IPS-18a (cell line): ENCODE measurements around the gene RACK1.

Experiments
- H3K27ac ChIP-seq: one replicate; pipeline ENCODE4 v1.5.1; 2013; ENCODE audit warnings: low read length
- H3K27me3 ChIP-seq: one replicate; pipeline ENCODE4 v1.6.1; 2013; ENCODE audit warnings: mild to moderate bottlenecking, low read length; ENCODE audit not compliant: control insufficient read depth, insufficient read depth
- H3K36me3 ChIP-seq: one replicate; pipeline ENCODE4 v1.6.1; 2013; ENCODE audit warnings: low read depth, low read length; ENCODE audit not compliant: control insufficient read depth
- H3K4me1 ChIP-seq: one replicate; pipeline ENCODE4 v1.6.1; 2013; ENCODE audit warnings: low read depth, low read length; ENCODE audit not compliant: control insufficient read depth
- H3K4me3 ChIP-seq: one replicate; pipeline ENCODE4 v1.5.1; 2013; ENCODE audit warnings: low read length
- H3K9ac ChIP-seq: one replicate; pipeline ENCODE4 v1.6.1; 2013; ENCODE audit warnings: mild to moderate bottlenecking, low read length, moderate library complexity
- H3K9me3 ChIP-seq: one replicate; pipeline ENCODE4 v1.6.1; 2013; ENCODE audit warnings: low read depth, low read length; ENCODE audit not compliant: control insufficient read depth

Gene RACK1

GRCh38 chr5:181188700-181189362 lies 54.9 kb downstream of the RACK1 start:
- Histone ChIP-seq H3K9ac (peak overlapping the region; percentile 24), H3K36me3 (no peaks in the 10 kb centered on the region), H3K4me1 (peaks cover 5% of the 10 kb centered on the region), H3K9me3 (no peaks in the 10 kb centered on the region), H3K27ac (no peak overlapping the region), H3K4me3 (peak overlapping the region; percentile 80), H3K27me3 (peaks cover 42% of the 10 kb centered on the region)

- Histone ChIP-seq H3K27ac (no peak overlapping the region), H3K4me3 (peak overlapping the region; percentile 80), H3K9me3 (no peaks in the 10 kb centered on the region), H3K4me1 (peaks cover 5% of the 10 kb centered on the region), H3K27me3 (peaks cover 30% of the 10 kb centered on the region), H3K9ac (peak overlapping the region; percentile 45), H3K36me3 (no peaks in the 10 kb centered on the region)
These were observed 56.0 kb downstream of the RACK1 start for GRCh38 chr5:181187500-181188213.

- H3K36me3 ChIP-seq, result no peaks in the 10 kb centered on the region
- H3K4me3 ChIP-seq, result peak overlapping the region; percentile 80
- no peaks in the 10 kb centered on the region for H3K9me3 ChIP-seq
- H3K9ac ChIP-seq, result no peak overlapping the region
- no peak overlapping the region for H3K27ac ChIP-seq
- peaks cover 26% of the 10 kb centered on the region for H3K27me3 ChIP-seq
- H3K4me1 ChIP-seq, result peaks cover 5% of the 10 kb centered on the region
These were observed 56.7 kb downstream of the RACK1 start for GRCh38 chr5:181186986-181187499.
